ENCODE data around the gene FHIT. TPM values are rescaled to one million over a fixed set of nuclear protein-coding genes. Genes with fewer than 3 reads are reported as not detected.

Gene FHIT
- total RNA-seq, 4 donors from 2014 or later: 4.4 to 10.6 (median 8.4) TPM

- TF ChIP-seq CTCF (IDR thresholded peaks at IDR 0.05; ENCODE audit: low read depth): no peak
These were observed 334.7 kb downstream of the FHIT start for GRCh38 chr3:60916546-60916945.

- no peak for TF ChIP-seq CTCF (IDR thresholded peaks at IDR 0.05; ENCODE audit: low read depth)
These were observed 337.8 kb downstream of the FHIT start for GRCh38 chr3:60913474-60913873.

- no peak for TF ChIP-seq CTCF (IDR thresholded peaks at IDR 0.05; ENCODE audit: low read depth)
These were observed 338.4 kb downstream of the FHIT start for GRCh38 chr3:60912876-60913275.

GRCh38 chr3:60912142-60912541 is 339.1 kb downstream of the FHIT start:
- TF ChIP-seq CTCF (IDR thresholded peaks at IDR 0.05; ENCODE audit: low read depth): no peak

- TF ChIP-seq CTCF (IDR thresholded peaks at IDR 0.05; ENCODE audit: low read depth): no peak
These were observed 341.7 kb downstream of the FHIT start for GRCh38 chr3:60909526-60909925.

- TF ChIP-seq CTCF (IDR thresholded peaks at IDR 0.05; ENCODE audit: low read depth): no peak
These were observed 345.0 kb downstream of the FHIT start for GRCh38 chr3:60906283-60906682.

GRCh38 chr3:60898321-60898720 is 352.9 kb downstream of the FHIT start:
- TF ChIP-seq CTCF (IDR thresholded peaks at IDR 0.05; ENCODE audit: low read depth): no peak

All from subcutaneous adipose tissue (tissue), 4 donors.